Spleen (tissue), 7 donors: ENCODE measurements around the gene ZCWPW1.

ENCODE experiments used
- POLR2A ChIP-seq, 3 donors: fragments of 450-650 bp; IDR thresholded peaks; one replicate each; pipeline ENCODE4 v1.5.1; 2017; ENCODE audit warnings: antibody characterized with exemption in 3 of 3, mild to moderate bottlenecking in 1 of 3
- POLR2AphosphoS5 ChIP-seq, 3 donors: sonication (generic); formaldehyde crosslinking; IDR thresholded peaks; one replicate each; pipeline ENCODE4 v1.5.1; 2017; ENCODE audit warnings: antibody characterized with exemption in 3 of 3
- TF ChIP-seq, protein P1 (sequence below), 11 experiments: fragments of 200-600 bp in 7 of 11; fragments of 450-650 bp in 4 of 11; sonication (generic) in 4 of 11; IDR thresholded peaks in 8 of 11; conservative IDR thresholded peaks in 3 of 11; 1 replicate in 7 of 11; 2 replicates in 4 of 11; pipeline versions ENCODE4 v1.4.0 to v1.8.0; 2016 to 2021; ENCODE audit warnings: antibody characterized with exemption in 11 of 11, inconsistent platforms in 4 of 11, mild to moderate bottlenecking in 1 of 11
- donor health status: DM: no; HTN: no; CAD: no; lungs with moderate emphysema.
- donor health status: DM: no; HTN: no; CAD: no.
- donor health status: DM: no; HTN: no; CAD: no.

DNA sequence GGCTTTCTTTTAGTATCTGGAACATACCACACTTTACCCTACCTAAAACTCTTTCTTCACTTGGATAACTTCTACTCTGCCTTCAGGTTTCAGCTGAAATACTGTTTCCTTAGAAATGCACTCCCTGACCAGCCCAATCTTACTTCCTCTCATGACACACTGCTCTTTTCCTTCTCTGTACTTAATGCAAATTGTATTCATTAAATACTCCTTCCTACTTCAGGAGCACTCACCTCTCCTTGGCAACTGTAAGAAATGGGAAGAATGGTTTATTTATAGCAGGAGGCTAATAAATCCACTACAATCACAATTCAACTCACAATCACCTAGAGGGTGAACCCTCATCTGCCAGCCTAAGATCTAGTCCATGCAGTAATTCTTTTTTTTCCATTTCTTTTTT lies 15.2 kb downstream of the ZCWPW1 start:
- TF ChIP-seq POLR2A (IDR thresholded peaks at IDR 0.05) (no peak), POLR2AphosphoS5 (IDR thresholded peaks at IDR 0.05) (no peak)
- TF ChIP-seq, protein P1, sequence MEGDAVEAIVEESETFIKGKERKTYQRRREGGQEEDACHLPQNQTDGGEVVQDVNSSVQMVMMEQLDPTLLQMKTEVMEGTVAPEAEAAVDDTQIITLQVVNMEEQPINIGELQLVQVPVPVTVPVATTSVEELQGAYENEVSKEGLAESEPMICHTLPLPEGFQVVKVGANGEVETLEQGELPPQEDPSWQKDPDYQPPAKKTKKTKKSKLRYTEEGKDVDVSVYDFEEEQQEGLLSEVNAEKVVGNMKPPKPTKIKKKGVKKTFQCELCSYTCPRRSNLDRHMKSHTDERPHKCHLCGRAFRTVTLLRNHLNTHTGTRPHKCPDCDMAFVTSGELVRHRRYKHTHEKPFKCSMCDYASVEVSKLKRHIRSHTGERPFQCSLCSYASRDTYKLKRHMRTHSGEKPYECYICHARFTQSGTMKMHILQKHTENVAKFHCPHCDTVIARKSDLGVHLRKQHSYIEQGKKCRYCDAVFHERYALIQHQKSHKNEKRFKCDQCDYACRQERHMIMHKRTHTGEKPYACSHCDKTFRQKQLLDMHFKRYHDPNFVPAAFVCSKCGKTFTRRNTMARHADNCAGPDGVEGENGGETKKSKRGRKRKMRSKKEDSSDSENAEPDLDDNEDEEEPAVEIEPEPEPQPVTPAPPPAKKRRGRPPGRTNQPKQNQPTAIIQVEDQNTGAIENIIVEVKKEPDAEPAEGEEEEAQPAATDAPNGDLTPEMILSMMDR (IDR thresholded peaks at IDR 0.05 in 8 of 11, conservative IDR thresholded peaks at IDR 0.05 in 3 of 11) = no peak
